ENCODE data around the gene DDX51.
"Not testable (repeated sequence)": the region's sequence is repeated elsewhere in the genome, so short reads cannot be mapped to it uniquely, and the experiment has no call there.

DDX51 gene

DNA sequence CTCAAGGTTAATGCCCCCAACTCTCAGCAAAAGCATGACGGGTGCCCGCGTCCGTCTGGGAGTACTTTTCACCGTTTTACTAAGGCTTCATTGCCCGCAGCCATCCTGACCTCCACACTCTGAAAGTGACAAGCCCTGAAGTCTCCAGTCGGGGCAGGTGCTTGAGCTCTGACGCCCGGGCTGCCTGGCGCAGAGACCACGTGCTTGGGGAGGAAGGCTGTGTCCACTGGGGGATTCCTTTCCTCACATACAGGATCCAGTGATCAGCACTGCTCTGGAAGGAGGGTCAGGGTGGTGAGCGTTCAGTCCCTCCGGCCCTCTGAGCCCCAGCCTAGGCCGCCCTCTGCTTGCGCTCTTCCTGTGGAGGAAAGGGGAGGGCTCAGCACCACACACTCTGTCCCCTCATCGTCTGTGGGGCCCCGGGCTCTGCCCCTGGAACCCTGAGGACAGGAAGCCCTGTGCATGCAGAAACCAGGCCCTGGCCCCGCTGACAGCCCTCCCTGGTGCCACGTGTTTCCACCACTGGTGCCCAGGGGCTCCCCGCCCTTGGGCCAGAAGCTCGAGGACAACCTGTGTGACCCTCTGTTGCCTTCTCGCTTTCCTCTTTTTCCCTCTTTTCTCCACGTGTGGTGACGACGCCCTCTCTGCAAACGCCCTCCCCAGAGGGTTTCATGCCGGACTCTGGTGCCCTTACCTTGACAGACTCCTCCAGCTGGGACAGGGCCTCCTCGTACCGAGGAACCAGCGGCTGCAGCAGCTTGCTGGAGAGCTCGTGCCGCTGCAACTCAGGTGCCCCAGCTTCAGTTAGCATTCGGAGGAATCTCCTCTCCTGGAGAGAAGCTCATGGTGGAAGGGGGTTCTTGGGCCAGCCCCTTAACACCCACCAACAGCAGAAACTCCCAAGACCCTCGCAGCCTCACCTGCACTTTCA lies 4.9 kb downstream of the DDX51 start:
- no peak for FAIRE-seq

DNA sequence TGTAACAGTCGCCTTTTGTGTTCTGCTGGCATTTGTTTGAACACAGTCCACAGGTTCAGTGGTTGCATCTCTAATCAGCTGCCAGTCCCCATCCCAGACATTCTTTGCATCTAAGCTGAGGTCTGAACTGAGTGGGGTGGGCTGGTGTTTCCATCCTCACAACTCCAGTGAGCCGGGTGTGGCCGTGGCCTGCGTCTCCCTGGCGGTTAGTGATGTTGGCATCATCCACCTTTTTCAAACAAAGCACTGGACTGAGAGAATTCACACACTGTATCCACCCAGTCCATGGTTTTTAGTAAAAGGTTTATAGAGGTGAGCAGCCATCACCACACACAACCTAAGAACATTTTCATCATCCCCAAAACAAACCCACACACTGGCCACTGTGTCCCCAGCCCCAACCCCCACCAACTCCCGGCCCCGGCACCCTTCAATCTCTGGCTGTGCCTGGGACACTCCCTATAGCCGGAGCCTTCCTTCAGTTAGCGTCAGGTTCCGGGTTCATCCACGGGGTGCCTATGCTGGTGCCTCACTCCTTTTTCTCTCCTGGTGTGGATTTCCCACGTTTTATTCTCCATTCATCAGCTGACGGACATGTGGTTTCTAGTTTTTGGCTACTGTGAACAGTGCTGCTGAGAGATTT lies 6.5 kb downstream of the DDX51 start:
- FAIRE-seq, result no peak

DNA sequence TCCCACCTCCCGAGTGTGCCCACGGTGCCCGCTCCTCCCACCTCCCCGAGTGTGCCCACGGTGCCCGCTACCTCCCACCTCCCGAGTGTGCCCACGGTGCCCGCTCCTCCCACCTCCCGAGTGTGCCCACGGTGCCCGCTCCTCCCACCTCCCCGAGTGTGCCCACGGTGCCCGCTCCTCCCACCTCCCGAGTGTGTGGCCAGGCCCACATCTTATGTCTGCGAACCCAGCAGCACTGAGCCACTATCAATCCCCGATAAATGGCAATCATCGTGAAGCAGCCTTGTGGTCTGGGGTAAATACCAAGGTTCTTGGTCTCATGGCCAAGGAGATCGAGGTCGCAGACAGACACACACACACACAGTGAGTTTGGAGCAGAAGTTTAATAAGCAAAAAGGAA lies 7.9 kb downstream of the DDX51 start:
- FAIRE-seq, result not testable (repeated sequence)

DNA sequence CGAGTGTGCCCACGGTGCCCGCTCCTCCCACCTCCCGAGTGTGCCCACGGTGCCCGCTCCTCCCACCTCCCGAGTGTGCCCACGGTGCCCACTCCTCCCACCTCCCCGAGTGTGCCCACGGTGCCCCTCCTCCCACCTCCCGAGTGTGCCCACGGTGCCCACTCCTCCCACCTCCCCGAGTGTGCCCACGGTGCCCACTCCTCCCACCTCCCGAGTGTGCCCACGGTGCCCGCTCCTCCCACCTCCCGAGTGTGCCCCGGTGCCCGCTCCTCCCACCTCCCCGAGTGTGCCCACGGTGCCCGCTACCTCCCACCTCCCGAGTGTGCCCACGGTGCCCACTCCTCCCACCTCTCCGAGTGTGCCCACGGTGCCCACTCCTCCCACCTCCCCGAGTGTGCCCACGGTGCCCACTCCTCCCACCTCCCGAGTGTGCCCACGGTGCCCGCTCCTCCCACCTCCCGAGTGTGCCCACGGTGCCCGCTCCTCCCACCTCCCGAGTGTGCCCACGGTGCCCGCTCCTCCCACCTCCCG lies 9.4 kb downstream of the DDX51 start:
- FAIRE-seq, result not testable (repeated sequence)

DNA sequence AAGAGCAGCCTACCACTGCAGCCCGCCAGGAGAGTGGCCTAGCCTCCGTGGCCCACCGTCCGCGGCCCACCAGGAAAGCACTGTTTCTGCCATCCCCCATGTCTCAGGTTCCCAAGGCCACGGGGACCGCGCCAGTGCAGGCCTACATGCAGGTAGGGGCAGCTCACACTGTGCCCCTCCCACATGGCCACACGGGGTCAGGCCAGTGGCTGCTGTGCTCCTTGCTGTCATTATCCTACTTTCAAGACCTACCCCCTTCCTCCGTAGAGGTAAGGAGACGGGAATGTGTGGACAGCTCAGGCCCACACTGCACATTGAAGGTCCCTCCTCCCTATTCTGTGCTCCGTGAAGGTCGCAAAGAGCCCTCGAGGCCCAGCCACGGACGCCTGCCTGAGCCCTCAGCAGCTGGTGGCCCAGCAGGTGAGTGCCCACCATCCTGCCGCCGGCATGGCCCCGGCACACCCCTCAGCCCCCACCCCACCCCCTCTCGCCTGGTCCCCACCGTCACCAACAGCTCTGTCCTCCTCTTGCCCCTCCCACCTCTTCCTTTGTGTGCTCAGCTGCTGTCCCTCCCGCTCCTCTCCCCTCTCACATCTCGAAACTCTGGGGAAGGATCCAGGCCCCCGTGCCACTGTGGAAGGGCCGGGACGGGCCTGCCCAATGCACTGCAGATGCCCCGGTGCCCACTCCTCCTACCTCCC lies 10.0 kb downstream of the DDX51 start:
- no peak for FAIRE-seq

DNA sequence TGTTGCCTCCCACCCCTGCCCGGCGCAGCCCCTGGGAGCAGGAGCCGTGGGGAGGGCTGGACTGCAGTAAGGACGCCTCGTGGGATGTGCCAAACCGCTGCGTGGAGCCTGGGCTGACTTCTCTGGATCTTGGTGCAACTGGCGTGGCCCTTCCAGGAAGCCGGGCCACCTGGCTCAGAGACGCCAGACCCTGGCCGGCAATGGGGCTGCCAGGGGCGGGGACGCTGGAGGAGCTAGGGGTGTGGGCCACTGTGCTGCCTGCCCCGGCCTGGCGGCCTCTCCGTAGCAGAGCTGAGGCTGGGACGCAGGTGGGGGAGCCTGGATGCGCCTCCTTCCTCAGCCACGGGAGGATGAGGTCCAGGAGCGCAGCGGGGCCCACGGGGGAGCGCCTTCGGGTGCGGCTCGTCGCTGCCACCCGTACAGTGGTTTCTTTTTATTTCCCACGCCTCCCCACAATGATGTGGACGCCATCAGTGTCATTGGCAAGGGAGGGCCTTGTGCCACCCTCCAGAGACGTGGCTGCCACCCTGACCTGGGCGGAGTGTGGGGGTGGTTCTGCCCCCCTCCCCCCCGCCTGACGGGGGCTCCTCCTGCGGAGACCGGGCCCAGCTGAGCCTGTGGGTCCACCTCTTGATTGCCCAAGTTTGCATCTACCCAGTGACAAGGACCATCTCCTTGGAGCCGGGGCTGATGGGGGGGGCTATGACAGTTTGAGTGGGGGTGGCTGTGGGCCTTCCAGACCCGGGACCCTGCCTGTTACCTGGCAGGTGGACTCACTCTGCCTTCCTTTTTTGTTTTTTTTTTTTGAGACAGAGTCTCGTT lies 11.3 kb downstream of the DDX51 start:
- FAIRE-seq, result no peak

DNA sequence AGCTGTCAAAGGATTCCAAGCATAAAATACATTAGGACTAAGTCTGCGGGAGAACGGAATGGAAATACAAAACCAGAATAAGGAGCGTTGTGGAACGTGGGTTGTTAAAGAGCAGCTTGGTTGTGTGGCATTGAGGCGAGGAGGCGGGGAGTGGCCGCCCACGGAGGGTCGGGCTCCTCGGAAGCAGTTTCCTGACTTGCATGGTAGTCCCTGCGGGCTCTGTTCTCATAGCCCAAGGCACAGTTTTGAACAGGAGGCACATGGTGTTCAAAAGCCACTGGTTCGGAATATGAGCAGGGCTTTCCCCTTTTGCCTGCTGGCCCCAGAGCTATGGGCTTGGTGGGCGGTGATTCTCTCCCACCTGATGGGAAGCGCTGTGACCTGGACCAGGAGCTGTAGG lies 12.2 kb downstream of the DDX51 start:
- FAIRE-seq, result no peak

DNA sequence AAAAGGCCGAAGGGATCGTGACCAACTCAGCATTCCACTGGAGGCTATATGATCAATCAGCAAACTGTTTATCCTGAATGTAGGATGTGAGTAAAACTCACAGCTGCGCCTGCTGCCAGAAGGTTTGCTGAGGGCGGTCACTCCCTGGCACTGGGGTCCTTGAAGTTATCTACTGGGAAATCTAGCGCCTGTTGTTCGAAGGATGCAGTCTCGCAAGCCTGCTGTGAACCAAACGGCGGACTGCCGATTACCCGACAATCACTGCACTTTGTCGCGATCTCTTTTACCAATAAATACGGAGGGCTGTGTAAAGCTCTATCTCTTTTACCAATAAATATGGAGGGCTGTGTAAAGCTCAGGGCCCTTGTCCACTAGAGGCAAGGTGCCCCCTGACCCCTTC lies 12.9 kb downstream of the DDX51 start:
- FAIRE-seq, result no peak

DNA sequence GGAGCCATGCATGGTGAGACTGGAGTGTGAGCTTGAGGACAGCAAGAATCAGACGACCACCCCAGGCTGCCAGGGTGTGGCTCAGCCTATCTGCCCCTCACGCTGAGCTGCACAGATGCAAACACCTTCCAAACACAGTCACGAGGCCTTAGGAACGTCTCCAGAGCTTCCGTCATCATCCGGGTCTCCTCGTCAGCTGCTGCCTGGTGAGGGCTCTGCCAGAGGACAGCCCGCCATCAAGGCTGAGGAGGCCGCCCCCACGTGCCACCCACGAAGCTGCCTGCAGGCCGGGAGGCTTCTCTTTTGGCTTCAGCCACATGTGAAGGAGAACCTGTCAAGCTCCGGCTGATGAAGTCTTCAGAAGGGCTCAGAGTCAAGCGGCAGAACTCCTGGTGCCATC lies 13.4 kb downstream of the DDX51 start:
- FAIRE-seq, result no peak

DNA sequence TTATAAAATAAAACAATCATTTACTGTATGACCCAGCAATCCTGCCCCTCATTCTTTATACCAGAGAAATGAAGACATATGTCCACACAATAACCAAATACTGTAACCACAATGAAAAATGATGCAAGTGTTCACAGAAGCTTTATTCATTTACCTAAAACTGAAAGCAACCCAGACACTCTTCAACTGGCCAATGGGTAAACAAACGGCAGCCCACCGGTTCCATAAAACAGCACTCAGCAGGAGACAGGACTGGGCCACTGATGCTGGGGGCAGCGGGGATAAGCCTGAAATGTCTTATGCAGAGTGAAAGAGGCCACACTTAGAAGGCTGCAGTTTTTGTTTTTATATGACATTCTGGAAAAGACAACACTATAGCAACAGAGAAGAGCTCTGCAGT lies 15.1 kb downstream of the DDX51 start:
- no peak for FAIRE-seq

DNA sequence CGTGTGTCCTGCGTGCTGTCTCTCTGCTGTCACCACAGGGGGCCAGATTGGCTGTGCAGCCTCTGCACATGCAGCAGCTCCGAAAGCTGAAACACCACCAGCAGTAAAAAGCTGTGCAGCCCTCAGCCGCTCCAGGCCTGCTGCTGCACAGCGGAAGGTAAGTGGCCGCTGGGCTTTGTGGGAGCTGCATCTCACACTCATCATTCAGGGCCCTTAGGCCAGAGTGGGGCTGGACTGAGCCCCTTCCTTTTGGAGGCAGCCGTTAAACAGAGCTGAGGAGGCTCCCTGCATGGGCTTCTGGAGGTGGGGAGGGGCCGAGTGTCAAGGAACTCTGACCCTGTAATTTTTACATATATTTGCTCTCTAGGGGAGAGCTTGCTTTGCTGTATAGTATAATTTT lies 17.1 kb downstream of the DDX51 start:
- no peak for FAIRE-seq

DNA sequence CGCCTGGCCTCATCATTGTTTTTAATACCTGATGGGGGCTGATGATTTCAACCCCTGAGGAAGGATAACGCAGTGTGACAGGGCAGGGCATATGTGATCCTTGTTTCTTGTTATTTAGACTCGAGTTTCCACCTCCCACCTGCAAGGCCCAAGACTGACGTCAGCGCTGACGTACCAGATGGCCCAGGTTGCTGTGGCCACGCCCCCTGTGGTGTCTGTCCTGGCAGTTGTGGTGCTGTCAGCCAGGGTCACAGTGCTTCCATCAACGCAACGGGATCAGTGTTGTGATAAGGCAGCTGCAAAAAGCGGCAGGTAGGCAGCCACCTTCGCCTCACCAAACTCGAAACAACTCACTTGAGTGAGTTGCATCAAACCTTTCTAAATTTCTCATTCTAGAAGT lies 18.4 kb downstream of the DDX51 start:
- no peak for FAIRE-seq

DNA sequence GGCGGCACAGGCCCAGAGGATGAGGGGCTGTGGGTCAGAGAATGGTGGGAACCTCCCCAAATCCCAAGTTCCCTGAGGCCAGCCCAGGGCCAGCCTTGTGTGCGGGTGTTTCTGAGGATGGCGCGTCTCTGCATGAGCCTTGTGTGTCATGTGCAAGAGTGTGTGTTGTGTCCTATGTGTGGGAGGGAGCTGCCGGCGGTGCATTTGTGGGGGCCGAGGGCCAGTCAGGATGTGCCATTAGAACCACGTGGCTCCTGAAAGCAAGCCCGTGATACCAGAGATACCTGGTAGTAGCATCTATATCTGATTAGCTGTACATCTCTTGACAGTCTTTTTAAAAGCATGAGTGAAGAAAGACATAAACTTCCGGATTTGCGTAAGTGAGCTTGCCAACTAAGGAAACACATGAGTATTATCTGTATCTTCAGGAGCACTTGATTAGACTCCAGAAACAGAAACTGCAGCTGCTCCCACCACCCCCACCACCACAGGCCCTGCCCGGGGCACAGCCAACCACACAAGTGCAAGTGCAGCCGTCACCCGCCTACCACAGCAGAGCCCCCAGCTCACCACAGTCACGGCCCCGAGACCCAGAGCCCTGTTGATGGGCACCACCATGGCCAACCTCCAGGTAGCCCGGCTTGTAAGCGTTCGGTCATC lies 19.2 kb downstream of the DDX51 start:
- no peak for FAIRE-seq

DNA sequence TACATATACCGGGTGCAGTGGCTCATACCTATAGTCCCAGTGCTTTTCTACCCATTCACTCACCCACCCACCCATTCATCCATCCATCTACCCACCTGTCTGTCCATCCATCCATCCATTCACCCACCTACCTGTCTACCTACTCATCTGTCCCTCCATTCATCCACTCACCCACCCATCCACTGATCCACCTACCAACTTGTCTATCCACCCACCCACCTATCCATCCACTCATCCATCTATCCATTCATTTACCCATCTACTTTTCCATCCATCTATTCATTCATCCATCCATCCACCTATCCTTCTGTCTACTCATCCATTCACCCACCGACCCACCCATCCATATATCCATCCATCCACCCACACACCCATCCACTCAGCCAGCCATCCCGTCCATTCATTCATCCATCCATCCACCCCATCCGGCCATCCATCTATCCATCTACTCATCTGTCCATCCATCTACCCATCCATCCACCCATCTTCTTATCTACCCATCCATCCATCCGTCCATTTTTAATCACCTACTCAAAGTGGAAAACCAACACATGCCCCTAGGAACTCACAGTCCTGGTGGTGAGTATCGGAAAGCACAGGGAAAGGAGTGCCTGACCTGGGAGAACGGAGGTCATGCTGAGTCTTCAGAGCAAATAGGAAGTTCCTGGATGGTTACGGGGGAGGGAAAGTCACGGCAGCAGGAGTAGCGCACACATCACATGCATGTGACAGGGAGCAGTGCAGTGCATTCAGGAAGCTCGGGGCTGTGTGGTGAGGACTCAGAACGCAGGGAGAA lies 20.0 kb downstream of the DDX51 start:
- FAIRE-seq, result no peak

DNA sequence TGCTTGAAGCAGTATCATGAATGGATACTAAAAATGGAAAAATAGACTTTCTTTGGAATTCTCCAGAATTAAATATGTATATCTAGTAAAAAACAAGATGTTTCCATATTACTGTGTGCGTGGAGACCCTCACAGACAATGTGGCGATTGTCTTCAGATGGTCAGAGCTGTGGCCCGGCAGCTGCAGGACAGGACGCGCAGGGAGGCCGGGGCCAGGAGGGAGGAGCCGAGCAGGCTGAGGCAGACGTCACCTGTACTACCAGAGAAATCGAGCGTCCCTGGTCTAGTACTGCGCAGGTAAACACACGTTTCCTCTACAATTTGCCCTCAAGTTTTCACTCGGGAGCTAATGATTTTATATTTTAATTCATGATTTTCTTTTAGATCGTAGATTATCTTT lies 22.8 kb downstream of the DDX51 start:
- no peak for FAIRE-seq

DNA sequence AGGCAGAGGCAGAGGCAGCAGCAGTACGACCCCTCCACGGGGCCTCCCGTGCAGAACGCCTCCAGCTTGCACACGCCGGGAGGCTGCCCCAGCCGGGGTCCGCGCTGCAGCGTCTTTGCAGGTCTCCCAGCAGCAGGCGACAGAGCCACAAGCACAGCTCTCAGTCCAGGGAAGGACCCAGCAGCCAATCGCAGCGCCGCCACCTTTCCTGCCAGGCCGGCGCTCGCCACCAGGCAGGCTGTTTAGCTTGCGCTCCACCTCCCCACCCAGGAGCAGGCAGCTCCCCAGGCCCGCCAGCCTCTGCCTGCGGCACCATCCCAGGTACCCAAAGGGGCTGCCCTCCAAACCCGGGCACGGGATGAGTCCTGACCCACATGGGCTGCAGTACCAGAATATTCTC lies 25.2 kb downstream of the DDX51 start:
- FAIRE-seq, result no peak

DNA sequence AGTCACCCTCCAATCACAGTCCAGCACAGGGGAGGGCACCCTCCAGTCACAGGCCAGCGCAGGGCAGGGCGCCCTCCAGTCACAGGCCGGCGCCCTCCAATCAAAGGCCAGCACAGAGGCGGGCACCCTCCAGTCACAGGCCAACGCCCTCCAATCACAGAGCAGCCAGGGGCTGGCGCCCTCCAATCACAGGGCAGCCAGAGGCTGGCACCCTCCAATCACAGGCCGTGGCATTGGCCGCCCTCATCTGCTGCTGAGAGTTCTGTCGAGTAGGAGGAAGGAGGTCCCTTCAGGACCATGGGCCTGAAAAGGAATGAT lies 26.6 kb downstream of the DDX51 start:
- FAIRE-seq, result no peak

DNA sequence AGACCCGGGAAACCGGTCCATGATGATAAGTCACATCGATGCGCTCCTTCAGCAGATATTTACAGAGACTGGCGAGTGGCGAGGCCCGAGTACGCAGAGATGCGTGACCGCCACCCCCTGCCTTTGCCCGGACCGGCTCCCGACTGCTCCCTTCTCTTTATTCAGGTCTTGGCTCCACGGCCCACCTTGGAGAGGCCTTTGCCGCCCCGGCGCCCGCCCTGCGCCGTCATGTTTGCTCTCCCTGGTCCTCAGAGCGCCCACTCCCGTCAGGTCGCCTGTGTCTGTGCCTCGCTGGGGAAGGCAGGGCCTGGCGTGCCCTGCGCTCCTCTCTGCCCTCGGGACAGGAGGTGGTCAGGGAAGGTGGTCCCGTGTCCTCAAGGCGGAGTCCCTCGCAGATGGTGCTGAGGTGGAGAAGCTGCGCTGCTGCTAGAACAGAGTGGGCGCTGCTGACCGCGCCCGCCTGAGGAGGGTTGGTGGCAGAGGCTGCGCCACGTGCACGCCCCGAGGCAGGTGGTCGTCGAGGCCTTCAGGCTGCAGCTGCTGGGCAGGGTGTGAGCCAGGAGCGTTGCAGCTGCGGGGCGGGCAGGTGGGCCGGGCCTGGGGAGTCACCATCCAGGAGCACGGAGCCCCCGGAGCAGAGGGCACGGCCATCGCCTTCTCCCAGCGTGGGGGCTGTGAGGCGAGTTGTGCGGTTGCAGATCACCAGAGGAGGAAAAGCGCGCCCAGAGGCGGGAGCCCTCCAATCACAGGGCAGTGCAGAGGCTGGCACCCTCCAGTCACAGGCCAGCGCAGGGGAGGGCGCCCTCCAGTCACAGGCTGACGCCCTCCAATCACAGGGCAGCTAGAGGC lies 27.2 kb downstream of the DDX51 start:
- no peak for FAIRE-seq

DNA sequence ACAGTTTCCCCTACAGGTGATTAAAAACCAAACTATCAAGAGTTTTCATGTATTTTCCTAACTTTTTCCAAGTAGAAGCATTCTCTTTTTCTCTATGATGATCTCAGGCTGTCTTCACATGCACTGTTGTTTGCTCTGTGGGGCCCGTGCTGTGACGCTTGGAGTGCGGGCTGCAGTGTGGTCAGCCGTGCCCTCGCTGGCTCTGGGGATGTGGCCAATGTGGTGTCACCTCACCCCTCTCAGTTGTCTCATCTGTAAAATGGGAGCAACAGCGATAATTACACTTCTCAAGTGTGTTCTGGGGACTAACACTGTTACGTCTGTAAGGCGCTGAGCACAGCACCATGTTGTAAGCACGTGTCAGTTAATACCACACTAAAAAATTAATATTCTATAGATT lies 28.6 kb downstream of the DDX51 start:
- FAIRE-seq, result no peak

DNA sequence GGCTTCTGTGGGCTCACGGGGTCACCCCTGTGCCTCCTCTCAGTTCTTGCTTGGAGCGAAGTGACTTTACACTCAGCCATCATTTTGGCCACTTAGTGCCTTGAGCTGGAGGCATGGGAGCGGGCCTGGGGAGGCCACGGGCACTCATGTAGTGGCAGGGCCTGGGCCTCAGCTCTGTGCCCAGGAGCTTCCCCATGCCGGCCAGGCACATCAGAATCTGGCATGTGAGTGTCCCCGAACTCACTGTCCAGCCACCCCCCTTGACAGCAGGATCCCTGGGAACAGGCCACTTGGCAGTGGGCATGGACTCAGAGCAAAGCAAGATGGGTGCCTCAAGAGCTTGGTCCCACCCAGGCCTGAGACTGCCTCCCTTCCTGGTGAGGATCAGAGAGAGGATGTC lies 29.5 kb downstream of the DDX51 start:
- FAIRE-seq, result no peak
